Glutamatergic neuron (in vitro differentiated cells): ENCODE data around the gene EIF5. TPM values are rescaled to one million over a fixed set of nuclear protein-coding genes. Genes with fewer than 3 reads are reported as not detected.

Experiments
- DNase-seq: peaks from one replicate; pipeline ENCODE4 v3.0.0; 2022
- H3K27ac Mint-ChIP-seq: one replicate; pipeline ENCODE4 v1.8.0; 2020; ENCODE audit warnings: mild to moderate bottlenecking, mixed read lengths, inconsistent platforms; ENCODE audit not compliant: unreplicated experiment
- H3K27me3 Mint-ChIP-seq: one replicate; pipeline ENCODE4 v1.8.0; 2020; ENCODE audit warnings: mild to moderate bottlenecking, moderate library complexity, mixed read lengths, inconsistent platforms; ENCODE audit not compliant: unreplicated experiment
- H3K36me3 Mint-ChIP-seq: one replicate; pipeline ENCODE4 v1.8.0; 2020; ENCODE audit warnings: mild to moderate bottlenecking, mixed read lengths, inconsistent platforms; ENCODE audit not compliant: unreplicated experiment
- H3K4me1 Mint-ChIP-seq: one replicate; pipeline ENCODE4 v1.8.0; 2020; ENCODE audit warnings: mild to moderate bottlenecking, low read depth, mixed read lengths, inconsistent platforms; ENCODE audit not compliant: unreplicated experiment
- H3K4me3 Mint-ChIP-seq: one replicate; pipeline ENCODE4 v1.8.0; 2020; ENCODE audit warnings: mild to moderate bottlenecking, mixed read lengths, inconsistent platforms; ENCODE audit not compliant: unreplicated experiment
- H3K9me3 Mint-ChIP-seq: one replicate; pipeline ENCODE4 v1.8.0; 2020; ENCODE audit warnings: mild to moderate bottlenecking, moderate library complexity, mixed read lengths, inconsistent platforms; ENCODE audit not compliant: unreplicated experiment
- total RNA-seq: library from RNA; stranded (reverse); fragmentation: NEBNext Ultra II Directional; extraction: Animal tissue kit (Norgen Biotek cat#: 25700); gene quantifications from one replicate; pipeline ENCODE4 v1.2.1, GENCODE V29; 2021; ENCODE audit not compliant: unreplicated experiment
- TF ChIP-seq, protein P1 (sequence below): fragments of 200-600 bp; sonication (generic); IDR thresholded peaks from one replicate; pipeline ENCODE4 v1.5.0; 2021; ENCODE audit not compliant: partially characterized antibody, unreplicated experiment

EIF5 gene
- total RNA-seq, 1 donor from 2014 or later, result 232 TPM

DNA sequence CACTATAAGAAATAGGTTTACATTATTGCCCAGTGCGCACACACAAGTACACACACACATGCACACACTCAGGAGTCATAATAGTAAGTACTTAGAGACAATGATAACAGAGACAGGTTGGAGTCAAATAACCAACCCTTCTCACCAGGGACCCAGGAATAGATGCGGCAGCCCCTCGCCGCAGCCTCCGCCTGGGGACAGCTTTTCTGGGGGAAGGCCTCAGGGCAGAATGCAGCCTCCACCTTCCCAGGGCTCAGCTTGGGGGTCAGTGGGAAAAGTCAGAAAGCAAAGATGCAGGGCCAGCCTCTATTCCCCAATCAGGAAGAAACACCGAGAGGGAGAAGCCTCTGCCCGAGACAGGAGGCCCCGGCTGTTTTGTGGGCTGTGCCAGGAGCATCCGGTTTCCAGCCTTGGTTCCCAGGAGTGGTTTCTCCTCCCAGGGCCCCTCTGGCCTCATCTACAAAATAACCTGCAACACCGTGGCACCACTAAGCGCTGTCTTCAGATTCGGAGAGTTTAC lies 23.4 kb upstream of the EIF5 start:
- no peaks in the 10 kb centered on the region for H3K4me1 Mint-ChIP-seq
- TF ChIP-seq, protein P1, sequence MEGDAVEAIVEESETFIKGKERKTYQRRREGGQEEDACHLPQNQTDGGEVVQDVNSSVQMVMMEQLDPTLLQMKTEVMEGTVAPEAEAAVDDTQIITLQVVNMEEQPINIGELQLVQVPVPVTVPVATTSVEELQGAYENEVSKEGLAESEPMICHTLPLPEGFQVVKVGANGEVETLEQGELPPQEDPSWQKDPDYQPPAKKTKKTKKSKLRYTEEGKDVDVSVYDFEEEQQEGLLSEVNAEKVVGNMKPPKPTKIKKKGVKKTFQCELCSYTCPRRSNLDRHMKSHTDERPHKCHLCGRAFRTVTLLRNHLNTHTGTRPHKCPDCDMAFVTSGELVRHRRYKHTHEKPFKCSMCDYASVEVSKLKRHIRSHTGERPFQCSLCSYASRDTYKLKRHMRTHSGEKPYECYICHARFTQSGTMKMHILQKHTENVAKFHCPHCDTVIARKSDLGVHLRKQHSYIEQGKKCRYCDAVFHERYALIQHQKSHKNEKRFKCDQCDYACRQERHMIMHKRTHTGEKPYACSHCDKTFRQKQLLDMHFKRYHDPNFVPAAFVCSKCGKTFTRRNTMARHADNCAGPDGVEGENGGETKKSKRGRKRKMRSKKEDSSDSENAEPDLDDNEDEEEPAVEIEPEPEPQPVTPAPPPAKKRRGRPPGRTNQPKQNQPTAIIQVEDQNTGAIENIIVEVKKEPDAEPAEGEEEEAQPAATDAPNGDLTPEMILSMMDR, result no peak

DNA sequence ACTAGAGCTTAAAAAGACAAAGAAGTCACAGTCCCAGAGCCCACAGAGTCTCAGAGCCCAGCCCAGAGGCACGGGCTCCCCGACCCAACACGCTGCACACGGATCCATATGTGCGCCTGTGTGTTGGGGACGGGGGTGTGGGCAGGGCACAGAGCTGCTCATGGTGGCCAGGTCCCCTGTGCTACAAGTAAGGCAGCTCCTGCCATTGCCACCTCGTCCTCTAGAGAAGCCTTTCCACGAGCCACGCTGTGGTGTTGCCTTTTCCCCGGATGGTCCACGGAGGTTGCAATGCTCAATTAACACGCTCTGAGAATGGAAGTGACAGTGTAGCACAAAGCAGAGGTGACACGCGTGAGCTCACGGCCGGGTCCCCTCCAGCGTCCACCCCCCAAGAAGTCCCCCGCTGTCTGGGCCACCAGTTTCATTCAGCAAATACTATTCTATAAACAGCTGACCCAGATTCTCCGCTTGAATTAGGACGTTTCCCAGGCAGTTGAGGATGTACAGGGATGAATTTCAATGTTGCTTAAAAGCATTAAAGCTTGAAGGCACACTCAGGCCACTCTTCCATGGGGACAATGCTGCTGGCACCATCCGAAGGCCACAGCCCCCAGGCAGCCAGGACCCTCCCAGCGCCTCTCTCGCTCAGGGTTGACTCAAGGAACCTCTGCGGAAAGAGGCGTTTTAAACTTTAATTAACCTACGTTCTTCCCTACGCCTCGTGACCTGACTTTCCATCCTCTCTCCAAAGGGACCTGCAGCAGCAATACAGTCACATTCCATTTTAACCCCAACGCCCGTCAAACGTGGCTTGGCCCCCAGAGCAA lies 22.7 kb upstream of the EIF5 start:
- H3K4me1 Mint-ChIP-seq, result no peaks in the 10 kb centered on the region
- H3K4me3 Mint-ChIP-seq, result no peak overlapping the region
- no peak for DNase-seq
- no peaks in the 10 kb centered on the region for H3K36me3 Mint-ChIP-seq
- no peak overlapping the region for H3K27ac Mint-ChIP-seq
- peaks cover 1% of the 10 kb centered on the region for H3K9me3 Mint-ChIP-seq
- TF ChIP-seq, protein P1, result no peak
- peaks cover 4% of the 10 kb centered on the region for H3K27me3 Mint-ChIP-seq

More for the DNA sequence above, 23.4 kb upstream of the EIF5 start:
- DNase-seq, result no peak
- H3K9me3 Mint-ChIP-seq, result peaks cover 1% of the 10 kb centered on the region
- H3K4me3 Mint-ChIP-seq, result no peak overlapping the region
- H3K36me3 Mint-ChIP-seq, result no peaks in the 10 kb centered on the region
- H3K27me3 Mint-ChIP-seq, result peaks cover 4% of the 10 kb centered on the region
- H3K27ac Mint-ChIP-seq, result no peak overlapping the region

DNA sequence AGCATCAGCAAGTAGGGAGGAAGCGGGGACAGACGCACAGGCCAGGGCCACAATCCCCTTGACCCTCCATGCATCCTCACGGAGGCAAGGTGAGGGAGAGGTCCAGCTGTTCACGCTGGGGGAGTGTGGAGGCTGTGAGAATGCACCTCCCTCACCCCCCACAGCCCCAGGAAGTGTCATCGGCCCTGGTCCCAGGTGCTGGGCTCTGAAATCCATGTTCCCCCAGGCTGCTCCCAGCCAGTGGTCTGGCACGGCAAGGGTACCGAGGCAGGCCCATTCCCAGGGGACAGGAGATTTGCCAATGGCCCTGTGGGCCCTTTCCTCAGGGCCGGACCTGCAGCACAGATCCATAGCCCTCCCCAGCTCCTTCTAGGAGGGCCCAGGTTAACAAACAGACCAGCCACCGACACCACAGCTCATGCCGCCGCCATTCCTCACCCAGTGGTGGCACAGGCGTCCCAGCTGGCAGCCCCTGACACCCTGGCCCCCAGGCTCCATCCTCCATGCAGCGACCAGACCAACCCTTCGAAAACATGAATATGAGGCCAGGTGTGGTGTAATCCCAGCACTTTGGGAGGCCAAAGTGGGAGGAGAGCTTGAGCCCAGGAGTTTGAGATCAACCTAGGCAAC lies 21.9 kb upstream of the EIF5 start:
- TF ChIP-seq, protein P1, result no peak
- H3K27ac Mint-ChIP-seq, result no peak overlapping the region

DNA sequence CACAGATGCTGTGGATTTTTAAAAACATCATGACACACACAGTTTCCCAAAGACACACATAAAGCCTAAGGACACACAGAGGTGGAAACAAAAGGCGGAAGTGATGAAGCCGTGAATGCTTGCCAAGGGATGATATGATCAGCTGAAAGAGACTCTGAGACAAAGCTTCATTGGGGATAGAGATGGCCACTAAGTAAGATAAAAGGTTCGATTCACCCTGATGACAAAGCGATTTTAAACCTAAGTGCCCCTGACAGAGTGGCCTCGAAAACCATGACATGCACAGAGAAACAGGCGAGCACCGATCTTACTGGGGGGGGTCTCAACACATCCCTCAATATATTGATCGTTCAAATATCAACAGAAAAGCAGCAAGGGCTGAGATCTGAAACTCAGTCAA lies 20.3 kb upstream of the EIF5 start:
- H3K4me3 Mint-ChIP-seq, result no peak overlapping the region
- H3K9me3 Mint-ChIP-seq, result peaks cover under 1% of the 10 kb centered on the region
- no peak overlapping the region for H3K27ac Mint-ChIP-seq
- no peak for DNase-seq
- H3K27me3 Mint-ChIP-seq, result peaks cover 3% of the 10 kb centered on the region
- no peaks in the 10 kb centered on the region for H3K4me1 Mint-ChIP-seq
- no peaks in the 10 kb centered on the region for H3K36me3 Mint-ChIP-seq
- TF ChIP-seq, protein P1, result no peak

More for the DNA sequence above, 21.9 kb upstream of the EIF5 start:
- H3K36me3 Mint-ChIP-seq, result no peaks in the 10 kb centered on the region
- H3K9me3 Mint-ChIP-seq, result peaks cover 1% of the 10 kb centered on the region
- no peak for DNase-seq
- peaks cover 4% of the 10 kb centered on the region for H3K27me3 Mint-ChIP-seq
- H3K4me3 Mint-ChIP-seq, result no peak overlapping the region
- no peaks in the 10 kb centered on the region for H3K4me1 Mint-ChIP-seq
